ENCODE data around the gene TIGD7. TPM values are rescaled to one million over a fixed set of nuclear protein-coding genes. Genes with fewer than 3 reads are reported as not detected.

The TIGD7 gene
- total and polyA plus RNA-seq, 2 of the 8 experiments (the other 6 are each of a cell fraction or from before 2014, with no cell fraction given), result 3.0 to 8.9 TPM

DNA sequence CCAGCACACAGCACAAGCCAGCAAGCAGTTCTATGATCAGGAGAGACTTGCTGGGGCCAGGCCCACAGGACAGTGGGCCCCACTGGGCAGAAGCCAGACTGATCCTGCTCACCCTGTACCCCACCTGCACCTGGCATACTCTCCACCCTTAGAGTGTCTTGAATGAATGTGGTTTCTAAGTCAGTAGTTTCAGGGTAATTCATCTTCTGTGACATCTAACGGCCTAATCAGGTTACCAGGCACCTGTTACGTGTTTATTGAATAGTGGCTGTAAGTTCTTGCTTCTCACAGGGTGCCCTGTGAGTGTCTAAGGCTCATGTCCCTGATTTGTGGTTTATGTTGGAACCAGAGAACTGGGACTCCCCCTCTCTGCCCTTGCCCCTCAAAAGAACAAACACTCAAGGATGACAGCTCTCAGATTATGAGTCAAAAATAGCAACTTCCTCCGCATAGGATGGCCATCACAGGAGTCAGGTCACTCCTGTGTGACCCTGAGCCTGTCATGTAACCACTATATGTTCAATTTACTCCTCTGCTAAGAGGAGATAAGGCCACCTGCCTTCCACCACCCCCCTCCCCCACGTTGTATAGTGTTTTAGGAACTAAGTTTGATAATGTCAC is 43.4 kb upstream of the TIGD7 start:
- H3K4ac ChIP-seq (replicated peaks; ENCODE audit: insufficient read length, low read depth, low read length), result no peak overlapping the region
- peaks cover 16 to 30% of the 10 kb centered on the region in 2 experiments; a peak in 3 of 4 replicates for H3K9me3 ChIP-seq (ENCODE audit: insufficient read depth in 2 of 2, low read depth in 1 of 2, low read length in 1 of 2)
- no peak overlapping the region for H4K91ac ChIP-seq (replicated peaks; ENCODE audit: insufficient read length, low read length)
- H3K4me1 ChIP-seq (replicated peaks in 1 of 4; ENCODE audit: control insufficient read depth in 3 of 4, insufficient read depth in 4 of 4, low read length in 3 of 4), result no peaks in the 10 kb centered on the region
- no peaks in the 10 kb centered on the region for H3K79me1 ChIP-seq (ENCODE audit: low read depth, low read length)
- H4K5ac ChIP-seq (ENCODE audit: insufficient read length, low read depth, low read length), result no peak overlapping the region
- H3K4me3 ChIP-seq (ENCODE audit: extremely low read depth in 1 of 4, insufficient read depth in 2 of 4, low read depth in 3 of 4, low read length in 4 of 4), result no peak overlapping the region
- H3K18ac ChIP-seq (ENCODE audit: extremely low read depth, low read length), result no peak overlapping the region
- H2BK120ac ChIP-seq (replicated peaks; ENCODE audit: low read depth, low read length), result no peak overlapping the region
- DNase-seq (ENCODE audit: low read depth in 1 of 2, low spot score in 2 of 2) (no peak), FAIRE-seq (no peak)
- H2BK12ac ChIP-seq (ENCODE audit: low read depth, low read length), result no peak overlapping the region
- H3K27me3 ChIP-seq (replicated peaks in 1 of 4; ENCODE audit: control insufficient read depth in 3 of 4, extremely low read depth in 1 of 4, insufficient read depth in 3 of 4, low read length in 3 of 4), result no peaks in the 10 kb centered on the region
- no peak overlapping the region for H3K56ac ChIP-seq (replicated peaks; ENCODE audit: insufficient read length, low read depth, low read length)
- 69% methylated on average over 4 of the region's 4 CpGs; no CpG with 5 or more reads in 1 of the 2 experiments for WGBS, 2 experiments (ENCODE audit: extremely low coverage in 1 of 2, insufficient coverage in 1 of 2, insufficient read length in 1 of 2, insufficient replicate concordance in 2 of 2, low coverage in 1 of 2, low lambda C conversion rate in 2 of 2, missing lambda C conversion rate in 1 of 2)
- no peaks in the 10 kb centered on the region for H4K20me1 ChIP-seq (replicated peaks in 1 of 2; ENCODE audit: control insufficient read depth in 1 of 2, insufficient read depth in 2 of 2, low read length in 2 of 2)
- H3K23ac ChIP-seq (ENCODE audit: insufficient read length), result no peak overlapping the region
- H3K23me2 ChIP-seq (ENCODE audit: low read depth, low read length), result no peaks in the 10 kb centered on the region
- no peaks in the 10 kb centered on the region for H3K36me3 ChIP-seq (ENCODE audit: control insufficient read depth in 2 of 4, insufficient read depth in 4 of 4, low read length in 3 of 4)
- no peak overlapping the region for H2BK15ac ChIP-seq (ENCODE audit: low read length)
- CTCF ChIA-PET (ENCODE audit: partially characterized antibody), result no interaction called here
- no peak overlapping the region for H3K4me2 ChIP-seq (ENCODE audit: insufficient read depth in 1 of 2, low read depth in 2 of 2, low read length in 2 of 2)
- H3K9ac ChIP-seq (replicated peaks in 1 of 4; ENCODE audit: extremely low read depth in 1 of 4, low read depth in 3 of 4, low read length in 3 of 4), result no peak overlapping the region
- POLR2A ChIA-PET (ENCODE audit: partially characterized antibody), result no interaction called here
- H2AFZ ChIP-seq (ENCODE audit: low read length), result no peak overlapping the region
- H3K79me2 ChIP-seq (ENCODE audit: control insufficient read depth in 1 of 2, insufficient read depth in 2 of 2, low read length in 2 of 2), result no peaks in the 10 kb centered on the region
- H4K8ac ChIP-seq (ENCODE audit: extremely low read depth, insufficient read depth, low read length), result no peak overlapping the region
- no peak overlapping the region for H2BK20ac ChIP-seq (ENCODE audit: low read length)
- H2AK5ac ChIP-seq (ENCODE audit: low read depth, low read length), result no peak overlapping the region
- no peak overlapping the region for H2BK5ac ChIP-seq (ENCODE audit: low read depth, low read length)
- H3K14ac ChIP-seq (ENCODE audit: insufficient read length), result no peak overlapping the region
- H3K27ac ChIP-seq (ENCODE audit: low read depth, low read length), result no peak overlapping the region
- TF ChIP-seq SP2 (IDR thresholded peaks at IDR 0.05; ENCODE audit: low read length) (no peak), BCL11A (IDR thresholded peaks at IDR 0.05; ENCODE audit: low read depth in 2 of 2, low read length in 2 of 2) (no peak), MAFK (IDR thresholded peaks at IDR 0.05; ENCODE audit: low read depth, low read length) (no peak), BRCA1 (IDR thresholded peaks at IDR 0.05; ENCODE audit: low read depth, low read length) (no peak)
